GM12878 (cell line): ENCODE results near the gene COL24A1. TPM values are rescaled to one million over a fixed set of nuclear protein-coding genes. Genes with fewer than 3 reads are reported as not detected.

ENCODE experiments used
- ATAC-seq: fragments of 200-7000 bp; cut with Tn5 transposase; 3 replicates; pipeline ENCODE4 v1.9.1; 2020; ENCODE audit warnings: mild to moderate bottlenecking, moderate library complexity
- BruUV-seq: library from RNA; stranded (reverse); fragments of 400-500 nt; replicated peaks from 2 replicates; lab custom pipeline; 2021; lab: Mats Ljungman, UMichigan
- CTCF ChIA-PET: fragments of 300-600 bp; sonication (Branson Sonifier 250); formaldehyde crosslinking; extraction: SDS; loops from one replicate; lab custom pipeline; 2021; ENCODE audit warnings: inconsistent platforms; lab: Yijun Ruan, JAX
- POLR2A ChIA-PET: fragments of 350-600 bp; formaldehyde crosslinking; extraction: SDS; loops from one replicate; lab custom pipeline; 2021; ENCODE audit warnings: inconsistent platforms; lab: Charles Lee
- RAD21 ChIA-PET: fragments of 300-600 bp; sonication (Branson Sonifier 250); formaldehyde crosslinking; loops from one replicate; lab custom pipeline; 2023; ENCODE audit warnings: antibody characterized with exemption; ENCODE audit not compliant: unreplicated experiment; lab: Charles Lee
- SMC1A ChIA-PET: fragments of 300-600 bp; sonication (Branson Sonifier 250); formaldehyde crosslinking; loops from one replicate; lab custom pipeline; 2023; ENCODE audit not compliant: unreplicated experiment, uncharacterized antibody; lab: Charles Lee
- DNase-seq: peaks from one replicate; pipeline ENCODE4 v3.0.0-alpha.2; 2011; ENCODE audit warnings: low read depth, low spot score
- FAIRE-seq: peaks from 3 replicates; lab custom pipeline; 2011; peaks lifted over from hg19 to GRCh38; lab: Jason Lieb, UNC
- H2AFZ ChIP-seq: 2 replicates; pipeline ENCODE4 v1.6.0; 2011; ENCODE audit warnings: low read depth, low read length, control low read depth; ENCODE audit not compliant: control insufficient read depth
- H3K27ac ChIP-seq: 2 replicates; pipeline ENCODE4 v1.5.1; 2011; ENCODE audit warnings: control low read depth; ENCODE audit not compliant: control insufficient read depth, insufficient read depth
- H3K27me3 ChIP-seq, 2 experiments: replicated peaks in 1 of 2; 2 replicates each; pipeline versions ENCODE4 v1.6.0 to v1.6.1; 2011; ENCODE audit warnings: low read length in 1 of 2; ENCODE audit not compliant: control insufficient read depth in 2 of 2, insufficient read depth in 2 of 2
- H3K36me3 ChIP-seq, 2 experiments: 2 replicates each; pipeline ENCODE4 v1.5.1; 2011; ENCODE audit warnings: low read length in 1 of 2; ENCODE audit not compliant: control insufficient read depth in 2 of 2, insufficient read depth in 2 of 2
- H3K4me1 ChIP-seq: 2 replicates; pipeline ENCODE4 v1.6.1; 2011; ENCODE audit warnings: mild to moderate bottlenecking, low read length, moderate library complexity, mixed read lengths; ENCODE audit not compliant: control insufficient read depth, insufficient read depth
- H3K4me2 ChIP-seq: 2 replicates; pipeline ENCODE4 v1.6.0; 2011; ENCODE audit warnings: control low read depth; ENCODE audit not compliant: control insufficient read depth, insufficient read depth
- H3K4me3 ChIP-seq: fragments of 200-600 bp; sonication (generic); 2 replicates; pipeline ENCODE4 v1.5.1; 2016
- H3K79me2 ChIP-seq: 2 replicates; pipeline ENCODE4 v1.6.0; 2011; ENCODE audit warnings: low read length; ENCODE audit not compliant: control insufficient read depth, insufficient read depth
- H3K9ac ChIP-seq: 2 replicates; pipeline ENCODE4 v1.8.0; 2011; ENCODE audit warnings: low read length, control low read depth, mixed read lengths; ENCODE audit not compliant: control insufficient read depth, insufficient read depth
- H3K9me3 ChIP-seq: replicated peaks from 3 replicates; pipeline ENCODE4 v1.5.1; 2011; ENCODE audit warnings: mild to moderate bottlenecking, low read length; ENCODE audit not compliant: control insufficient read depth, insufficient read depth
- H4K20me1 ChIP-seq: 2 replicates; pipeline ENCODE4 v1.6.0; 2011; ENCODE audit not compliant: control insufficient read depth, insufficient read depth
- BHLHE40 ChIP-seq, 2 experiments: fragments of 450-650 bp in 1 of 2; IDR thresholded peaks; 2 replicates each; pipeline ENCODE4 v1.6.1; 2011 to 2017; ENCODE audit warnings: low read depth in 2 of 2, borderline replicate concordance in 1 of 2, improper control_type of control experiment in 1 of 2, low read length in 1 of 2, mild to moderate bottlenecking in 1 of 2
- BMI1 ChIP-seq: fragments of 450-650 bp; IDR thresholded peaks from 2 replicates; pipeline ENCODE4 v1.6.1; 2016; ENCODE audit warnings: mild to moderate bottlenecking, moderate library complexity, borderline replicate concordance
- PAX5 ChIP-seq: IDR thresholded peaks from 2 replicates; pipeline ENCODE4 v1.6.1; 2011; ENCODE audit warnings: low read depth, low read length, borderline replicate concordance
- WRNIP1 ChIP-seq: IDR thresholded peaks from 2 replicates; pipeline ENCODE4 v1.6.1; 2011; ENCODE audit warnings: low read depth, low read length, improper control_type of control experiment, borderline replicate concordance
- ZSCAN29 ChIP-seq: fragments of 450-650 bp; IDR thresholded peaks from 2 replicates; pipeline ENCODE4 v1.6.1; 2017; ENCODE audit warnings: mild to moderate bottlenecking, moderate library complexity
- WGBS: methylation state at CpG from one replicate; pipeline ENCODE4 v1.1.6; 2016; ENCODE audit warnings: low lambda C conversion rate; ENCODE audit not compliant: insufficient replicate concordance, insufficient coverage; ENCODE audit errors: missing lambda C conversion rate; 5-methylcytosine and 5-hydroxymethylcytosine counted together
- in situ Hi-C: fragments of 300-500 bp; cut with MboI; formaldehyde crosslinking; loops from 9 replicates; pipeline ENCODE4 v1.14.3; 2018; ENCODE audit warnings: mixed read lengths
- intact Hi-C: fragments of 100-400 bp; cut with micrococcal nuclease; formaldehyde crosslinking; loops from one replicate; pipeline ENCODE4 v1.14.2; 2022; ENCODE audit not compliant: unreplicated experiment
- polyA plus RNA-seq, 11 experiments: library from polyadenylated mRNA; depleted of rRNA in 4 of 11; unstranded in 6 of 11; stranded (reverse) in 5 of 11; fragments of >200 nt; fragmentation: Nextera tagmentation in 4 of 11; fragmentation: Illumina TruSeq in 1 of 11; extraction: Ambion mirVana in 4 of 11; extraction: Trizol in 1 of 11; gene quantifications; 1 replicate in 1 of 11; 2 replicates in 10 of 11; pipeline versions ENCODE4 v1.2.1 to v1.2.3, GENCODE V29; 2011 to 2016; ENCODE audit warnings: inconsistent platforms in 2 of 11, missing spikeins in 2 of 11, low read depth in 1 of 11
- total RNA-seq, 4 experiments: library from RNA; depleted of rRNA in 3 of 4; stranded (reverse); fragments of >200 nt in 3 of 4; fragmentation: Illumina TruSeq in 1 of 4; extraction: Trizol in 1 of 4; gene quantifications; 2 replicates each; pipeline versions ENCODE4 v1.2.1 to v1.2.3, GENCODE V29; 2013 to 2021
- TF ChIP-seq, protein P1 (sequence below): fragments of 450-650 bp; IDR thresholded peaks from 2 replicates; pipeline ENCODE4 v1.6.1; 2017; ENCODE audit warnings: antibody characterized with exemption, mild to moderate bottlenecking, moderate library complexity
- TF ChIP-seq, protein P2 (sequence below): fragments of 450-650 bp; IDR thresholded peaks from 2 replicates; pipeline ENCODE4 v1.6.1; 2017; ENCODE audit warnings: mild to moderate bottlenecking, moderate library complexity
- TF ChIP-seq, protein P3 (sequence below): fragments of 450-650 bp; IDR thresholded peaks from 2 replicates; pipeline ENCODE4 v1.6.1; 2017; ENCODE audit warnings: low read depth, mild to moderate bottlenecking, moderate library complexity
- TF ChIP-seq, protein P4 (sequence below): fragments of 450-650 bp; IDR thresholded peaks from 2 replicates; pipeline ENCODE4 v1.6.1; 2017; ENCODE audit warnings: mild to moderate bottlenecking, moderate library complexity
- TF ChIP-seq, protein P5 (sequence below): IDR thresholded peaks from 2 replicates; pipeline ENCODE4 v1.6.1; 2012; ENCODE audit warnings: low read depth, low read length, improper control_type of control experiment

COL24A1 gene
- total and polyA plus RNA-seq, 10 of the 15 experiments (the other 5 are each of a cell fraction or from before 2014, with no cell fraction given), result 0.19 to 4.1 (median 2.0) TPM

GRCh38 chr1:86063721-86064120 lies 92.9 kb downstream of the COL24A1 start:
- DNase-seq (no peak), ATAC-seq (no peak), FAIRE-seq (no peak)
- Histone ChIP-seq H3K36me3 (no peaks in the 10 kb centered on the region), H3K27me3 (no peaks in the 10 kb centered on the region), H3K4me3 (no peak overlapping the region), H3K4me2 (no peak overlapping the region), H2AFZ (no peak overlapping the region), H3K4me1 (no peaks in the 10 kb centered on the region), H4K20me1 (no peaks in the 10 kb centered on the region), H3K79me2 (no peaks in the 10 kb centered on the region), H3K27ac (no peak overlapping the region), H3K9me3 (no peaks in the 10 kb centered on the region), H3K9ac (no peak overlapping the region)
- intact Hi-C loops, result no loop called here
- POLR2A ChIA-PET, result interaction anchor here (0.6 kb wide), 1 partner anchor 894 kb away, joined by 4 read pairs; no protein-coding TSS in a partner anchor
- in situ Hi-C loops, result no loop called here
- SMC1A ChIA-PET, result no interaction called here
- BruUV-seq, result no TSS peak
- RAD21 ChIA-PET, result no interaction called here
- WGBS, result 33% methylated on average over 1 of the region's 1 CpG
- CTCF ChIA-PET, result no interaction called here
- TF ChIP-seq, protein P1, sequence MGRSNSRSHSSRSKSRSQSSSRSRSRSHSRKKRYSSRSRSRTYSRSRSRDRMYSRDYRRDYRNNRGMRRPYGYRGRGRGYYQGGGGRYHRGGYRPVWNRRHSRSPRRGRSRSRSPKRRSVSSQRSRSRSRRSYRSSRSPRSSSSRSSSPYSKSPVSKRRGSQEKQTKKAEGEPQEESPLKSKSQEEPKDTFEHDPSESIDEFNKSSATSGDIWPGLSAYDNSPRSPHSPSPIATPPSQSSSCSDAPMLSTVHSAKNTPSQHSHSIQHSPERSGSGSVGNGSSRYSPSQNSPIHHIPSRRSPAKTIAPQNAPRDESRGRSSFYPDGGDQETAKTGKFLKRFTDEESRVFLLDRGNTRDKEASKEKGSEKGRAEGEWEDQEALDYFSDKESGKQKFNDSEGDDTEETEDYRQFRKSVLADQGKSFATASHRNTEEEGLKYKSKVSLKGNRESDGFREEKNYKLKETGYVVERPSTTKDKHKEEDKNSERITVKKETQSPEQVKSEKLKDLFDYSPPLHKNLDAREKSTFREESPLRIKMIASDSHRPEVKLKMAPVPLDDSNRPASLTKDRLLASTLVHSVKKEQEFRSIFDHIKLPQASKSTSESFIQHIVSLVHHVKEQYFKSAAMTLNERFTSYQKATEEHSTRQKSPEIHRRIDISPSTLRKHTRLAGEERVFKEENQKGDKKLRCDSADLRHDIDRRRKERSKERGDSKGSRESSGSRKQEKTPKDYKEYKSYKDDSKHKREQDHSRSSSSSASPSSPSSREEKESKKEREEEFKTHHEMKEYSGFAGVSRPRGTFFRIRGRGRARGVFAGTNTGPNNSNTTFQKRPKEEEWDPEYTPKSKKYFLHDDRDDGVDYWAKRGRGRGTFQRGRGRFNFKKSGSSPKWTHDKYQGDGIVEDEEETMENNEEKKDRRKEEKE, result no peak
- TF ChIP-seq, protein P2, sequence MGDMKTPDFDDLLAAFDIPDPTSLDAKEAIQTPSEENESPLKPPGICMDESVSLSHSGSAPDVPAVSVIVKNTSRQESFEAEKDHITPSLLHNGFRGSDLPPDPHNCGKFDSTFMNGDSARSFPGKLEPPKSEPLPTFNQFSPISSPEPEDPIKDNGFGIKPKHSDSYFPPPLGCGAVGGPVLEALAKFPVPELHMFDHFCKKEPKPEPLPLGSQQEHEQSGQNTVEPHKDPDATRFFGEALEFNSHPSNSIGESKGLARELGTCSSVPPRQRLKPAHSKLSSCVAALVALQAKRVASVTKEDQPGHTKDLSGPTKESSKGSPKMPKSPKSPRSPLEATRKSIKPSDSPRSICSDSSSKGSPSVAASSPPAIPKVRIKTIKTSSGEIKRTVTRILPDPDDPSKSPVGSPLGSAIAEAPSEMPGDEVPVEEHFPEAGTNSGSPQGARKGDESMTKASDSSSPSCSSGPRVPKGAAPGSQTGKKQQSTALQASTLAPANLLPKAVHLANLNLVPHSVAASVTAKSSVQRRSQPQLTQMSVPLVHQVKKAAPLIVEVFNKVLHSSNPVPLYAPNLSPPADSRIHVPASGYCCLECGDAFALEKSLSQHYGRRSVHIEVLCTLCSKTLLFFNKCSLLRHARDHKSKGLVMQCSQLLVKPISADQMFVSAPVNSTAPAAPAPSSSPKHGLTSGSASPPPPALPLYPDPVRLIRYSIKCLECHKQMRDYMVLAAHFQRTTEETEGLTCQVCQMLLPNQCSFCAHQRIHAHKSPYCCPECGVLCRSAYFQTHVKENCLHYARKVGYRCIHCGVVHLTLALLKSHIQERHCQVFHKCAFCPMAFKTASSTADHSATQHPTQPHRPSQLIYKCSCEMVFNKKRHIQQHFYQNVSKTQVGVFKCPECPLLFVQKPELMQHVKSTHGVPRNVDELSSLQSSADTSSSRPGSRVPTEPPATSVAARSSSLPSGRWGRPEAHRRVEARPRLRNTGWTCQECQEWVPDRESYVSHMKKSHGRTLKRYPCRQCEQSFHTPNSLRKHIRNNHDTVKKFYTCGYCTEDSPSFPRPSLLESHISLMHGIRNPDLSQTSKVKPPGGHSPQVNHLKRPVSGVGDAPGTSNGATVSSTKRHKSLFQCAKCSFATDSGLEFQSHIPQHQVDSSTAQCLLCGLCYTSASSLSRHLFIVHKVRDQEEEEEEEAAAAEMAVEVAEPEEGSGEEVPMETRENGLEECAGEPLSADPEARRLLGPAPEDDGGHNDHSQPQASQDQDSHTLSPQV, result no peak
- TF ChIP-seq WRNIP1 (no peak), BHLHE40 (IDR thresholded peaks at IDR 0.05; ENCODE audit: borderline replicate concordance in 1 of 2, low read depth in 2 of 2, low read length in 1 of 2) (no peak), ZSCAN29 (no peak), PAX5 (no peak), BMI1 (no peak)
- TF ChIP-seq, protein P3, sequence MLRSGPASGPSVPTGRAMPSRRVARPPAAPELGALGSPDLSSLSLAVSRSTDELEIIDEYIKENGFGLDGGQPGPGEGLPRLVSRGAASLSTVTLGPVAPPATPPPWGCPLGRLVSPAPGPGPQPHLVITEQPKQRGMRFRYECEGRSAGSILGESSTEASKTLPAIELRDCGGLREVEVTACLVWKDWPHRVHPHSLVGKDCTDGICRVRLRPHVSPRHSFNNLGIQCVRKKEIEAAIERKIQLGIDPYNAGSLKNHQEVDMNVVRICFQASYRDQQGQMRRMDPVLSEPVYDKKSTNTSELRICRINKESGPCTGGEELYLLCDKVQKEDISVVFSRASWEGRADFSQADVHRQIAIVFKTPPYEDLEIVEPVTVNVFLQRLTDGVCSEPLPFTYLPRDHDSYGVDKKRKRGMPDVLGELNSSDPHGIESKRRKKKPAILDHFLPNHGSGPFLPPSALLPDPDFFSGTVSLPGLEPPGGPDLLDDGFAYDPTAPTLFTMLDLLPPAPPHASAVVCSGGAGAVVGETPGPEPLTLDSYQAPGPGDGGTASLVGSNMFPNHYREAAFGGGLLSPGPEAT, result no peak
- TF ChIP-seq, protein P4, sequence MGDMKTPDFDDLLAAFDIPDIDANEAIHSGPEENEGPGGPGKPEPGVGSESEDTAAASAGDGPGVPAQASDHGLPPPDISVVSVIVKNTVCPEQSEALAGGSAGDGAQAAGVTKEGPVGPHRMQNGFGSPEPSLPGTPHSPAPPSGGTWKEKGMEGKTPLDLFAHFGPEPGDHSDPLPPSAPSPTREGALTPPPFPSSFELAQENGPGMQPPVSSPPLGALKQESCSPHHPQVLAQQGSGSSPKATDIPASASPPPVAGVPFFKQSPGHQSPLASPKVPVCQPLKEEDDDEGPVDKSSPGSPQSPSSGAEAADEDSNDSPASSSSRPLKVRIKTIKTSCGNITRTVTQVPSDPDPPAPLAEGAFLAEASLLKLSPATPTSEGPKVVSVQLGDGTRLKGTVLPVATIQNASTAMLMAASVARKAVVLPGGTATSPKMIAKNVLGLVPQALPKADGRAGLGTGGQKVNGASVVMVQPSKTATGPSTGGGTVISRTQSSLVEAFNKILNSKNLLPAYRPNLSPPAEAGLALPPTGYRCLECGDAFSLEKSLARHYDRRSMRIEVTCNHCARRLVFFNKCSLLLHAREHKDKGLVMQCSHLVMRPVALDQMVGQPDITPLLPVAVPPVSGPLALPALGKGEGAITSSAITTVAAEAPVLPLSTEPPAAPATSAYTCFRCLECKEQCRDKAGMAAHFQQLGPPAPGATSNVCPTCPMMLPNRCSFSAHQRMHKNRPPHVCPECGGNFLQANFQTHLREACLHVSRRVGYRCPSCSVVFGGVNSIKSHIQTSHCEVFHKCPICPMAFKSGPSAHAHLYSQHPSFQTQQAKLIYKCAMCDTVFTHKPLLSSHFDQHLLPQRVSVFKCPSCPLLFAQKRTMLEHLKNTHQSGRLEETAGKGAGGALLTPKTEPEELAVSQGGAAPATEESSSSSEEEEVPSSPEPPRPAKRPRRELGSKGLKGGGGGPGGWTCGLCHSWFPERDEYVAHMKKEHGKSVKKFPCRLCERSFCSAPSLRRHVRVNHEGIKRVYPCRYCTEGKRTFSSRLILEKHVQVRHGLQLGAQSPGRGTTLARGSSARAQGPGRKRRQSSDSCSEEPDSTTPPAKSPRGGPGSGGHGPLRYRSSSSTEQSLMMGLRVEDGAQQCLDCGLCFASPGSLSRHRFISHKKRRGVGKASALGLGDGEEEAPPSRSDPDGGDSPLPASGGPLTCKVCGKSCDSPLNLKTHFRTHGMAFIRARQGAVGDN, result no peak
- TF ChIP-seq, protein P5, sequence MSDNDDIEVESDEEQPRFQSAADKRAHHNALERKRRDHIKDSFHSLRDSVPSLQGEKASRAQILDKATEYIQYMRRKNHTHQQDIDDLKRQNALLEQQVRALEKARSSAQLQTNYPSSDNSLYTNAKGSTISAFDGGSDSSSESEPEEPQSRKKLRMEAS, result no peak
